Mucosa of gallbladder (tissue), 1 donor: ENCODE data around the gene P2RX1. TPM values are rescaled to one million over a fixed set of nuclear protein-coding genes. Genes with fewer than 3 reads are reported as not detected.

Source experiments
- DNase-seq: peaks from one replicate; pipeline ENCODE4 v3.0.0-alpha.2; 2020; ENCODE audit warnings: low spot score
- total RNA-seq: library from RNA; stranded (reverse); gene quantifications from one replicate; pipeline ENCODE4 v1.2.1, GENCODE V29; 2021
- donor health status: DM: no; HTN: no; CAD: no.

The P2RX1 gene
- 2.8 TPM for total RNA-seq

- DNase-seq = peak; percentile 42
Measured at GRCh38 chr17:3915995-3916696, at the start of gene P2RX1. Gene P2RX1 (minus strand): TSS chr17:3916465. CDS start chr17:3916225, 240 bp downstream.

GRCh38 chr17:3965118-3965800 lies 49.0 kb upstream of the P2RX1 start:
- peak; percentile 70 for DNase-seq

GRCh38 chr17:3964203-3965117 lies 48.2 kb upstream of the P2RX1 start, which contains the start of gene ATP2A3:
Gene ATP2A3 (minus strand): TSS chr17:3964437. CDS start chr17:3964291, 146 bp downstream.
- peak; percentile 38 for DNase-seq

- peak; percentile 19 for DNase-seq
Measured at GRCh38 chr17:3963237-3964201, 47.3 kb upstream of the P2RX1 start.

GRCh38 chr17:3962965-3963236 lies 46.6 kb upstream of the P2RX1 start:
- no peak for DNase-seq

GRCh38 chr17:3962217-3962964 lies 46.1 kb upstream of the P2RX1 start:
- DNase-seq = no peak

- no peak for DNase-seq
Measured at GRCh38 chr17:3961564-3962047, 45.3 kb upstream of the P2RX1 start.

GRCh38 chr17:3960764-3961163 lies 44.5 kb upstream of the P2RX1 start:
- peak; percentile 45 for DNase-seq

GRCh38 chr17:3959921-3960601 lies 43.8 kb upstream of the P2RX1 start:
- no peak for DNase-seq

GRCh38 chr17:3959295-3959899 lies 43.1 kb upstream of the P2RX1 start:
- peak; percentile 44 for DNase-seq

GRCh38 chr17:3957735-3958599 lies 41.7 kb upstream of the P2RX1 start:
- no peak for DNase-seq

GRCh38 chr17:3956983-3957382 lies 40.7 kb upstream of the P2RX1 start:
- DNase-seq = no peak

- DNase-seq = no peak
Measured at GRCh38 chr17:3956327-3956957, 40.2 kb upstream of the P2RX1 start.

- no peak for DNase-seq
Measured at GRCh38 chr17:3955673-3955988, 39.4 kb upstream of the P2RX1 start.

GRCh38 chr17:3954976-3955672 lies 38.9 kb upstream of the P2RX1 start:
- DNase-seq = no peak

GRCh38 chr17:3954086-3954485 lies 37.8 kb upstream of the P2RX1 start:
- DNase-seq = no peak

- DNase-seq = no peak
Measured at GRCh38 chr17:3953542-3953941, 37.3 kb upstream of the P2RX1 start.
